HG02885 (cell line): ENCODE data around the gene DNAJC8.
A peak's percentile ranks its signal among the peaks of the same experiment; 100 is the strongest.

ENCODE experiments used
- ATAC-seq: cut with Tn5 transposase; IDR thresholded peaks from one replicate; pipeline ENCODE4 v1.9.1; 2021; ENCODE audit warnings: mild to moderate bottlenecking; ENCODE audit not compliant: unreplicated experiment, poor library complexity

The DNAJC8 gene

DNA sequence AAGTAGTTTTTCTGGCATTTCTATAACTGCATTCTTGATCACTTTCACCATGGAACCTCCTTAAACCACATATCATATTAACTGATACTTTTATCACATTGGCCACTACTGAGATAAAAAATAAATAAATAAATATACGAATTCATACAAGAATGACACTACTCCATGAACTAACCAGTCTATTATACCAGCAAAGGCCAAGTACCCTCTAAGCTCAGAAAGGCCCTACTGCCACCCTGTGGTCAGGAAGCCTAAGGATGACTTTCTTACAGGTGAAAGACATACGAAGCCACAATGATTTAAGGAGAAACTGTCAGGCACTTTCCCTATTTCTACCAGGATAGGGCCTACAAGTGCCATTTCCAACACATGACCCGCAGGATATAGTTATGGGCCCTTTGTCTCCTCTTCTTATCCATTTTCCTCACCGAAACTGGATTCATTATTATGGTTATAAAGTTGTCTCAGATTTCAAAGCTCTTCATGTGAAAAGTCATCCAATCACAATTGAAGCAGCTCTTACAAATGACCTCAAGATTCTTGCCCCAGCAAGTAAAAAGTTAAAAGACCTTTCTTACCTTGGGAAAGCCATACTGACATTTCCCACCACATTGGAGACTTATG lies 23.9 kb downstream of the DNAJC8 start:
- ATAC-seq, result no peak

DNA sequence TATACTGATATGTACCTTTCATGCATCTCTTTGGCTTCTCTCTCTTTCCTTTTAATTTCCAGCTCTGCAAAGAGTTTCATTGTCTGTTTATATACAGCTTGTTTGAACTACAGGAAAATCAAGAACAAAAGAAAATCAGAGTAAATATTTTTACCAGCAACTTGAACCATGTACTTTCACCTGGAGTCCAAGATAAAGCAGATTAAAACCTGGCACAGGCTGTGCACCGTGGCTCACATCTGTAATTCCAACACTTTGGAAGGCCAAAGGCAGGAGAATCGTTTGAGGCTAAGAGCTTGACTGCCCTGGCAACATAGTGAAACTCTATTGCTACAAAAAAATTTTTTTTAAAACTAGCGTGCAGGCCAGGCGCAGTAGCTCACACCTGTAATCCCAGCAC lies 27.6 kb downstream of the DNAJC8 start:
- no peak for ATAC-seq

- ATAC-seq, result no peak
These were observed 32.5 kb downstream of the DNAJC8 start for GRCh38 chr1:28200234-28200873.

DNA sequence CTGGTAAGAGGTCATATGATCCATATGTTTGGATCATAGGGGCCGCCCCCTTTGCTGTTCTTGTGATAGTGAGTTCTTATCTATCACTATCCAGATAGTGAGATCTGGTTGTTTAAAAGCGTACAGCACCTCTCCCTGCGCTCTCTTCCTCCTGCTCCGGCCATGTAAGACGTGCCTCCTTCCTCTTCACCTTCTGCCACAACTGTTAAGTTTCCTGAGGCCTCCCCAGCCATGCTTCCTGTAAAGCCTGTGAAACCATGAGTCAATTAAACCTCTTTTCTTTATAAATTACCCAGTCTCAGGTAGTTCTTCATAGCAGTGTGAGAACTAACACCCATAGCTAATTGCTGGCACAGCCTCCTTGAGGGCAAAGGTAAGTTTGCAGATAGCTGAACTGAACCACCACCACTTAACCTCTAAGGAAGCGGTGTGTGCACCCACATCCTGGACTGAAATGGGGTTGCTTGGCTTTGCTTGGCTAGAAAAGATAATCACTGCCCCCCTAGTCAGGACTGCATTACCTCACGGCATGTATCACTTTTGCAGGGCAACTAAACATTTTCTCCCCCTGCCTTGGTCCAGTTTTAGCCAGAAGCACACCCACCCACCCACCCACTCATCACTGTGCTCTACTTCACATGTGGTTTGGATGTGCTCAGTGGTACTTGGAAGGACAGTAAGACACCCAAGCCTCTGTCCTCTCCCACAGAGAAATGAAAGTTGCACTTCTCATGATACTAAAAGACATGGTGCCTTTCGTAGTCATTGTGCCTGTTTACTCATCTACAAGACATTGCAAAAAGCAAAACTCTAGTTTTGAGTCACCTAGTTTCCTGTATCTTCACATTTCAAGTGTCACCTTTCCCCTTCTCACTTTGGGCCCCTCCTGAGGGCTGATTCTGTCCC lies 33.2 kb downstream of the DNAJC8 start:
- peak; percentile 85 for ATAC-seq

- ATAC-seq, result no peak
These were observed 35.0 kb downstream of the DNAJC8 start for GRCh38 chr1:28197682-28198415.

- ATAC-seq, result no peak
These were observed 36.5 kb downstream of the DNAJC8 start for GRCh38 chr1:28196330-28196729.

DNA sequence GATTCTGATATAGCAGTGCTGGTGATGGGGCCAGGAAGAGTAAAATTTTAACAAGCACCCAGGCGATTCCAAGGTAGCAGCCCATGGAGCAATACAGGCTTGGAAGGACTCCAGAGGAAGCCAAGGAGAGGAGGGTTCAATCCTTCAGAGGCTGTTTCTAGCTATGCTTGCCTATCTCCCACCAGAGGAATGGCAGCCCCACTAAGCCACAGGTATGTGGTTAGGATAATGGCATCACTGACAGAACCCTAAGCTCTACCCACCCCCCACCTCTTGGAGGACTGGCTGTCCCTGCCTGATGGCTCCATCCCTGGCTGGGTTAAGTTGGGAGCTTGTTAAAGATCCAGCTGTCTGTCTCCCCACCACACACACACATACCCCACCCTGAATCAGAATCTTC lies 37.0 kb downstream of the DNAJC8 start:
- ATAC-seq, result no peak

- no peak for ATAC-seq
These were observed 38.3 kb downstream of the DNAJC8 start for GRCh38 chr1:28194326-28195035.

DNA sequence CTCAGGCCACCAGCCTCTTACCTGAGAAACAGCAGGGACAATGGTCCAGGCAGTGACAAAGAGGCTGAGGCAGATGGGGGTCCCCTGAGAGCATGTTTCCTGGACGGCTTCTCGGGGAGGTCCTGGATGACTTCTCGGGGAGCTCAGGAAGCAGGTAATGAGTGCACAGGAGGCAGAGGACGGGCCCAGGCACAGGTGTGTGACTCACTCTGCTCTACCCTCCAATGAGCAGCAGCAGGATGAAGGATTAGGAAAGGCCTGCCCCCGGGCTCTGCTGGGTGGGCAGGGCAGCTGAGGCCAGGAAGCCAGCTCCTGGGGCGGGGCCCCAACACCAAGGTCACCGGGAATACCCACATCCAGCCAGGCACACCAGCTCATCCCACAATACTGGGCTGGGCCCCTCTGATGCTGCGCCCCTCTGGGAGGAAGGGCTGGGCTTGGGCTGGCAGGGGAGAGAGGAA lies 39.1 kb downstream of the DNAJC8 start:
- ATAC-seq, result no peak

- ATAC-seq, result no peak
These were observed 41.7 kb downstream of the DNAJC8 start for GRCh38 chr1:28190996-28191645.

- no peak for ATAC-seq
These were observed 42.4 kb downstream of the DNAJC8 start for GRCh38 chr1:28190337-28190979.

GRCh38 chr1:28185071-28185470 lies 47.8 kb downstream of the DNAJC8 start:
- ATAC-seq, result no peak

DNA sequence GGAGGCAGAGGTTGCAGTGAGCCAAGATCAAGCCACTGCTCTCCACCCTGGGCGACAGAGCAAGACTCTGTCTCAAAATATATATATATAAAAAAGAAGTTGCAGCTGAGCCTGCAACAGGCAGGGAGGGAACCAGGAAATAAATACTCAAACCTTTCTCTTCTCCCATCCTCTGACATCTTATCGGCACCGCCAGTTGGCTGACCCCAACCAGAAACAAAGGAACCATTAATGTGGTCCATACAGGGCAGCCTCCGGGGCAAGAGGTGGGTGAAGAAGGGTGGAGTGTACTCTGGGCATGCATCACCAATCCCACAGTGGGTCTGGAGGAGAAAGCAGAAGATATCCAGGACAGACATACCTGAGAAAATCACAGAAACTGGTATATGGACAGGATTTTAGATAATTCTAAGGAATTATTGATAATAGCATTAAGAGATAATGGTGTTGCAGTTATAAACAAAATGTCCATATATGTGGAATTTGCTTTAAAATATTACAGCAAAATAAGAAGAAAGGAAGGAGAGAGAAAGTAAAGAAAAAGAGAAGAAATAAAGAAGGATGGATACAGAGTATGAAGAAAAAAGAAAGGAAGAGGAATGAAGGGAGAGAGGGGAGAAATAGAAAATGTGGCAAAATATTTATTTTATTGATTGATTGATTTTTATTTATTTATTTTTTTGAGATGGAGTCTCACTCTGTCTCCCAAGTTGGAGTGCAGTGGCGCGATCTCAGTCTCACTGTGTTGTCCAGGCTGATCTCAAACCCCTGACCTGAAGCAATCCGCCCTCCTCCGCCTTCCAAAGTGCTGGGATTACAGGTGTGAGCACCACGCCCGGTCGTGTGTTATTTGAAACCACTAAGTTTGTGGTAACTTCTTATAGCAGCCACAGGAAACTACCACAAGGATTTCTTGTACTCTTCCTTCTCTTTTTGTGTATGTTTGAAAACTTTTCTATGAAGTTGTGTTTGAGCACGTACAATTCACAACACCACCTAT lies 52.2 kb downstream of the DNAJC8 start:
- ATAC-seq, result no peak

DNA sequence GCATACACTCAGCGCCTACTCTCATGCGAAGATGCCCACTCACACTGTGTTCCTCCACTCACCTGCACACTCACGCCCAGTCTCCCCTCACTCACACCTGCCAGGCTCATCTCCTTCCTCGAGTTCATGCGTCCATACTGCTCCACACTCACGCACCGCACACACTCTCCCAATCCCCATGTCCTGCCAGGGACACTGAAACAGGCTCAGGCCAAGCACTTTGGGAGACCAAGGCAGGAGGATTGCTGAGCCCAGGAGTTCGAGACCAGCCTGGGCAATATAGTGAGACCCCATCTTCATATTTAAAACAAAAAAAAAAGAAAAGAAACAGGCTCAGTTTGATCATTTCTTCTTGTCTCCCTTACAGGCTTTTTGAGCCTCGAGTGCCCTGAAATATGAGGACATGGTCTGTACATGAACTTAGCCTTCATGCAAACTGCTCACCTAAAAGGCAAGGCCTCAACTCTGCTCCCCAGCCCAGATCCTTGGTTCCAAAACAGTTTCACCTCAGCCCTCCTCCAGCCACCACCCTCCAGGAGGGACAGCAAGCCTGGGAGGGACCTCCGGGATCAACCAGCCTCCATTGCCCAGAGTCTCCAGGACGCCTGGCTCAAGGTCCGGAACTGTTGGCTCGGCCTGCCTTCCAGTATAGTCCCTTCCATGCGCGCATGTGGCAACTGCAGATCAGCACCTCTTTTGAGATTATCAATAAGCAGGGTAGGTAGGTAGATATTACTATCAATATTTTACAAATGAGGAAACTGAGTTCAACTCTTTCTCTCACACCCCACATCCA lies 53.9 kb downstream of the DNAJC8 start:
- ATAC-seq, result no peak

DNA sequence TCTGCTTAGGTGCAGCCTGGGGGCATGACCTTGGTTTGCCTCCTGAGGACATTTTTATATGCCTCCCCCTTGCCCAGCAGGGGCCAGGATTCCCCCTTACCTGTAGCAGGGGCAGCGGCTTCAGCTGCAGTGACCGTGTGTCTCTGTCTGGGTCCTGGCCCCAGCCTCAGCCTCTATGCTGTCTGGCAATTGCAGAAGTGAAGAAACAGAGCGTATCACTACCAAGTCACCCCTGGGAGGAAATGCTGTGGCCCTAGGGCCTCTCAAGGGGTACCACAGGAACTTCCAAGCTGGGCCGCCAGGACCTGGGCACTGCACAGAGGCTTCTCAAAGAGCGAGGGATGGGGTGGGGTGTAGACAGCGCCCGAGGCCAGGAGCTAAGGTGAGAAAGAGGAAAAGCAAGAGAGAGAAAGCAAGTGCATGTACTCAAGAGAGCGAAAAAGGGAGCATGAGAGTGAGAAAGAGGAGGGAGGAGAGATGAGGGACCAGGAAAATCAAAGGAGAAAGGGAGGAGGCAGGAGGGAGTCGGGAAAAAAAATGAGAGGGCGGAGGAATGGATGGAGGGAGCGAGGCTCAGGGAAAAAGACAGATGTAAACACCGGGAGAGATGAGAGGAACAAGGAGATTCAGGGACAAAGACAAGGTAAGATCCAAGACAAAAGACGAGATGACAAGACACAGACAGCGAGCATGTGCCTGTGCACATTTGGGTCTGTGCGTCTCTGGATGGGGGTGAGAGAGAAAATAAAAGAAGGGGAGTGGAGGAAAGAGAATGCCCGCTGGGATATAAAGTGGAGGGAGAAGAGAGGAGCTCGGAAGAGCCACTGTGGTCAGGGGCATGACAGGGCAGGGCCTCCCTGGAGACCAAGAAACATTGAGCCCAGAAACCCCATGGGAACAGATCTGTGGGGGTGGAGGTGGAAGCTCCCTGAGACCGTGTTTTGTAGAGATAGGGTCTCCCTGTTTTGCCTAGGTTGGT lies 56.0 kb downstream of the DNAJC8 start, which contains the start of gene PTAFR:
Gene PTAFR (minus strand): TSS at position 199 of the 979 bp plus-strand sequence. CDS start 25,669 bp downstream, outside the sequence.
- no peak for ATAC-seq
